HepG2 (cell line): ENCODE data around the gene KIF6. TPM values are rescaled to one million over a fixed set of nuclear protein-coding genes. Genes with fewer than 3 reads are reported as not detected.

Experiments used
- ARID4A ChIP-seq: sonication (generic); formaldehyde crosslinking; IDR thresholded peaks from 2 replicates; pipeline ENCODE4 v1.5.0; 2020; ENCODE audit warnings: mild to moderate bottlenecking, missing genetic modification reagents, borderline replicate concordance
- ARID5B ChIP-seq: IDR thresholded peaks from 2 replicates; pipeline ENCODE4 v1.4.0; 2020; ENCODE audit warnings: mild to moderate bottlenecking, missing genetic modification reagents
- ATF2 ChIP-seq: sonication (generic); formaldehyde crosslinking; IDR thresholded peaks from 2 replicates; pipeline ENCODE4 v1.4.0; 2020; ENCODE audit warnings: missing genetic modification reagents
- E2F5 ChIP-seq: sonication (generic); formaldehyde crosslinking; conservative IDR thresholded peaks from 2 replicates; pipeline ENCODE4 v1.4.0; 2020; ENCODE audit warnings: missing genetic modification reagents
- EED ChIP-seq: sonication (generic); formaldehyde crosslinking; IDR thresholded peaks from 2 replicates; pipeline ENCODE4 v1.5.0; 2020; ENCODE audit warnings: mild to moderate bottlenecking, missing genetic modification reagents
- EP300 ChIP-seq, 3 experiments: sonication (generic) in 1 of 3; formaldehyde crosslinking in 1 of 3; IDR thresholded peaks; 2 replicates each; pipeline versions ENCODE4 v1.5.1 to v1.6.1; 2011 to 2020; ENCODE audit warnings: low read depth in 2 of 3, low read length in 2 of 3, borderline replicate concordance in 1 of 3, improper control_type of control experiment in 1 of 3, mild to moderate bottlenecking in 1 of 3, missing genetic modification reagents in 1 of 3, moderate library complexity in 1 of 3
- FIP1L1 ChIP-seq: fragments of 200-400 bp; formaldehyde crosslinking; IDR thresholded peaks from 2 replicates; pipeline ENCODE4 v1.6.1; 2018; ENCODE audit warnings: low read depth, mild to moderate bottlenecking, low read length, moderate library complexity, borderline replicate concordance; ENCODE audit not compliant: insufficient read depth
- HDAC2 ChIP-seq: sonication (generic); formaldehyde crosslinking; IDR thresholded peaks from 2 replicates; pipeline ENCODE4 v1.4.0; 2020; ENCODE audit warnings: missing genetic modification reagents
- IRF2 ChIP-seq: IDR thresholded peaks from 2 replicates; pipeline ENCODE4 v1.6.1; 2018; ENCODE audit warnings: missing genetic modification reagents, missing compliant biosample characterization
- KLF15 ChIP-seq: sonication (generic); formaldehyde crosslinking; IDR thresholded peaks from 2 replicates; pipeline ENCODE4 v1.8.1; 2023; ENCODE audit warnings: borderline replicate concordance, mild to moderate bottlenecking, inconsistent platforms, missing genetic modification reagents, mixed read lengths
- NR2F6 ChIP-seq, 2 experiments: IDR thresholded peaks; 2 replicates each; pipeline ENCODE4 v1.6.1; 2016; ENCODE audit warnings: antibody characterized with exemption in 1 of 2, mild to moderate bottlenecking in 1 of 2
- PLRG1 ChIP-seq: fragments of 450-650 bp; conservative IDR thresholded peaks from 2 replicates; pipeline ENCODE4 v1.6.1; 2016
- PRMT3 ChIP-seq: sonication (generic); formaldehyde crosslinking; IDR thresholded peaks from 2 replicates; pipeline ENCODE4 v1.8.1; 2022; ENCODE audit warnings: low read depth, mild to moderate bottlenecking, moderate library complexity, missing genetic modification reagents, borderline replicate concordance
- REL ChIP-seq: sonication (generic); formaldehyde crosslinking; conservative IDR thresholded peaks from 2 replicates; pipeline ENCODE4 v1.8.0; 2022; ENCODE audit warnings: mild to moderate bottlenecking, missing genetic modification reagents, moderate library complexity
- SATB2 ChIP-seq: sonication (generic); formaldehyde crosslinking; IDR thresholded peaks from 2 replicates; pipeline ENCODE4 v1.5.0; 2020; ENCODE audit warnings: missing genetic modification reagents
- SMC3 ChIP-seq: IDR thresholded peaks from 2 replicates; pipeline ENCODE4 v1.6.1; 2011; ENCODE audit warnings: low read length, improper control_type of control experiment
- SRSF1 ChIP-seq: fragments of 200-400 bp; formaldehyde crosslinking; optimal IDR thresholded peaks from 2 replicates; pipeline ENCODE3; 2017; ENCODE audit warnings: mild to moderate bottlenecking, low read depth, low read length, moderate library complexity
- TAF1 ChIP-seq: sonication (generic); formaldehyde crosslinking; IDR thresholded peaks from 2 replicates; pipeline ENCODE4 v1.4.0; 2020; ENCODE audit warnings: missing genetic modification reagents
- ZNF501 ChIP-seq: sonication (generic); formaldehyde crosslinking; IDR thresholded peaks from 2 replicates; pipeline ENCODE4 v1.5.1; 2020; ENCODE audit warnings: mild to moderate bottlenecking, moderate library complexity, missing genetic modification reagents
- ZNF781 ChIP-seq: sonication (generic); formaldehyde crosslinking; IDR thresholded peaks from 2 replicates; pipeline ENCODE4 v1.5.1; 2020; ENCODE audit warnings: borderline replicate concordance, mild to moderate bottlenecking, missing genetic modification reagents; ENCODE audit errors: not compliant biosample characterization
- polyA plus RNA-seq, 8 experiments: library from polyadenylated mRNA; depleted of rRNA in 3 of 8; stranded (reverse) in 7 of 8; unstranded in 1 of 8; fragments of >200 nt; fragmentation: Illumina TruSeq in 4 of 8; extraction: Trizol in 4 of 8; gene quantifications; 2 replicates each; pipeline versions ENCODE4 v1.2.1 to v1.2.3, GENCODE V29; 2011 to 2016; ENCODE audit warnings: low read depth in 4 of 8, missing spikeins in 1 of 8, mixed read lengths in 1 of 8; ENCODE audit not compliant: insufficient read depth in 1 of 8
- total RNA-seq, 5 experiments: library from RNA; depleted of rRNA; stranded (reverse); fragments of >200 nt; fragmentation: Illumina TruSeq; extraction: Trizol; gene quantifications; 2 replicates each; pipeline ENCODE4 v1.2.3, GENCODE V29; 2016; ENCODE audit warnings: low read depth in 1 of 5

KIF6 gene
- total and polyA plus RNA-seq, 2 of the 13 experiments (the other 11 are each of a cell fraction or from before 2014, with no cell fraction given) = 0.04 to 0.27 TPM

GRCh38 chr6:39298061-39298460 lies 427.1 kb downstream of the KIF6 start (continued):
- TF ChIP-seq EP300 (IDR thresholded peaks at IDR 0.05; ENCODE audit: low read depth in 2 of 2, low read length in 2 of 2) (peak in 1 of 2 experiments; percentile 30; a peak in 1 of 4 replicates), EP300 (CRISPR knock-in tag; IDR thresholded peaks at IDR 0.05; ENCODE audit: borderline replicate concordance) (no peak), ZNF501 (CRISPR knock-in tag) (no peak), KLF15 (CRISPR knock-in tag) (no peak), E2F5 (no peak), ZNF781 (CRISPR knock-in tag) (no peak), SRSF1 (no peak), IRF2 (CRISPR knock-in tag) (no peak; the same call in 1 of the 2 replicates), SATB2 (CRISPR knock-in tag) (no peak), PRMT3 (CRISPR knock-in tag) (no peak), NR2F6 (IDR thresholded peaks at IDR 0.05) (0 out of 2 replicates have a peak, but pooled peaks have one; percentile 36), NR2F6 (CRISPR knock-in tag; IDR thresholded peaks at IDR 0.05) (no peak), SMC3 (no peak), TAF1 (no peak), ARID4A (CRISPR knock-in tag) (no peak), FIP1L1 (no peak), ATF2 (CRISPR knock-in tag) (peak; percentile 51; the same call in 1 of the 2 replicates), HDAC2 (CRISPR knock-in tag) (peak; percentile 52; the same call in 1 of the 2 replicates), PLRG1 (no peak), EED (CRISPR knock-in tag) (no peak), ARID5B (CRISPR knock-in tag) (peak; percentile 80), REL (no peak)
